HL-60/S4 treated with phorbol 12-myristate 13-acetate at 8.2 ng/mL for 4 days and 3 days (cell line): ENCODE data around the gene ABCF3.

Source experiments
- in situ Hi-C: fragments of 300-500 bp; cut with MboI; formaldehyde crosslinking; loops from 2 replicates; pipeline ENCODE4 v1.15.0; 2022; ENCODE audit warnings: low sequenced_read_pairs

ABCF3 gene

DNA sequence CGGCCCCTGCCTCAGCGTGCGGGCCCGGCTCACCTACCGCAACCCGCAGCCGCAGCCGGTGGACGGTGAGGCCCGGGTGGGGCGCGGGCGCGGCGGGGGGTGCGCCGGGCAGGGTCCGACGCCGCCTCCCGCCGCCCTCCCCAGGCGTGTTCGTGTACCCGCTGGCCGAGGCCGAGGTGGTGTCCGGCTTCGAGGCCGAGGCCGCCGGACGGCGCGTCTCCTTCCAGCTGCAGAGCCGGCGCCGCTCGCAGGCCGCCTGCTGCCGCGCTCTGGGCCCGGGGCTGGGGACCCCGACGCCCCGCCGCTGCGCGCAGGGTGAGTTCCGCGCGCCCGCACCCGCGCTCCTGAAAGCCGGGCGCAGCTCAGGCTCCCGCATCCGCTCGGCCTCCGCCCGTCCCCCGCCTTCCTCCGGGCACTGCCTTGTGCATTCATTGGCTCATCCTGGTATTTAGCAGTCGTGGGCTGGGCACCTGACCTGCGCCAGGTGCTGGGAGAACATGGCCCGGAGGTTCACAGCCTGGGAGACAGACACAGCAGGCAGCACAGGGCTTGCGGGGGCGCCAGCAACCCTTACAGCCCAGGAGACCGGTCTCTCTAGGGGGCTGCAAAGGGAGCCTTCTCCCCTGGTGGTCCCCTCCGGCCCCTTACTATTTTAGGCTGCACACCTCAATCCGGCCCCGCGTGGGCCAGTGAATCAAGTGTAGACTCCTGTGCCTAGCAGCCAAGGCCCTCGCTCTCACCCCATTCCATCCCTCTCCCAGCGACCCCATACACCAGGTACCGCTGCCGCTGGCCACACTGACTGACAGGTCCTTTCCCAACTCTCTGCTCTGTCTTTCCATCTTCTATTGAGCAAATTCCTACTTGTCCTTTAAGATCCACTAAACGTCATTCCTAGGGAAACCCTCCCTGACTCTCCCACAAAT is 44.9 kb downstream of the ABCF3 start:
- in situ Hi-C loops = no loop called here

DNA sequence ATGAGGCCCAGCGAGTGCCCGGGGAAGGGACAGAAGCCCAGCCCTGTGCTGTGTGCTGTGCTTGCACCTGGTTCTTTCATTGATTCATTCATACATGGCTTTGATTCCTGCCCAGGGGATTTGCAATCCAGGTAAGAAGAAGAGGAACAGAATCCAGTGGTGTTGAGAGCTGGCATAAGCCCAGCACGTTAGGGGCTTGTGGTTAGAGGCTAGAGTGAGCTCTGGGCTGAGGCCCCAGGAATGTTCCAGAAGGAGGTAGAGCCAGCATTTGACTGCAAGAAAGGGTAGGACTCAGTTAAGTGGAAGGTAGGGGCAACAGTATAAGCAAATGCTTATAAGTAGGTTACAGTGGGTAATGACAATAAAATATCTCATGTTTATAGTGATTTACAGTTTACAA is 45.7 kb downstream of the ABCF3 start:
- in situ Hi-C loops = no loop called here

DNA sequence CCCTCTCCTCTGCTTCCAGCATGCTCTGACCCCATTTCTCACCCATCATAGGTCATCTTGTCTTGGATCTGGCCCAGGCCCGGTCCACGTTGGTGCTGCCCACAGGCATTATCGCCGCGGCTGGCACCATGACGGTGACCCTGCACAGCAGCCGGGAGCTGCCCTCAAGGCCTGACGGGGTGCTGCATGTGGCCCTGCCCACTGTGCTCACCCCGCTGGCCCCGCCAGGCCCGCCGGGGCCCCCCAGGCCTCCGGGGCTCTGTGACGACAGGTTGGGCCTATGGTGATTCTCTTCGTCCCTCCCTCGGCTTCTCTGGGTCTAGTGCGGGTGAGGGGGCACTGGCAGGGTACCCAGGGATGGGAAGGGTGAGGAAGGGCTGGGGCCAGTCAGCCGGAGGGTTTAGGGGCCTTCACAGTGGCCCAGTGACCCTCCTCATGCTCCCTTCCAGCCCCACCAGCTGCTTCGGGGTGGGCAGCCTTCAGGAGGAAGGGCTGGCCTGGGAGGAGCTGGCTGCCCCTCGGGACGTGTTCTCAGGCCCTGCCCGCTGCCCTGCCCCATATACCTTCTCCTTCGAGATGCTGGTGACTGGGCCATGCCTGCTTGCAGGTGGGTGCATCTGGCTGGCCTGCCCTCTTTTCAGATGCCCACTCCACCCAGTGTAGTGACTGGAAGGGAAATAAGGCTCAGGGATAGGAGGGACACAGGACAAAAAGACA is 47.3 kb downstream of the ABCF3 start:
- in situ Hi-C loops = no loop called here

DNA sequence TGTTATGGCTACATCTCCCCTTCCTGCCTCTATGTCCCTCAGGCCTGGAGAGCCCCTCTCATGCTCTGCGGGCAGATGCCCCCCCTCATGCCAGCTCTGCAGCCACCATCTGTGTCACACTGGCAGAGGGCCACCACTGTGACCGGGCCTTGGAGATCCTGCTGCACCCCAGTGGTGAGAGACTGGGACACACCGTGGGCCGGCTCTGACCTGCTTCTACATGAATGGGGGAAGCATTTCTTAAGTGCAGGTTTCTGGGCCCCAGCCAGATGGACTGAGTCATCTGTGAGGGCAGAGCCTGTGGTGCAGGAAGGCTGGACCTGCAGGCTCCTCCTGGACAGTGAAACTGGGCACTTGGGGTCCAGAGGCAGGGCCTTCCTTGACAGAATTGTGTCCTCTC is 48.2 kb downstream of the ABCF3 start:
- in situ Hi-C loops = no loop called here

DNA sequence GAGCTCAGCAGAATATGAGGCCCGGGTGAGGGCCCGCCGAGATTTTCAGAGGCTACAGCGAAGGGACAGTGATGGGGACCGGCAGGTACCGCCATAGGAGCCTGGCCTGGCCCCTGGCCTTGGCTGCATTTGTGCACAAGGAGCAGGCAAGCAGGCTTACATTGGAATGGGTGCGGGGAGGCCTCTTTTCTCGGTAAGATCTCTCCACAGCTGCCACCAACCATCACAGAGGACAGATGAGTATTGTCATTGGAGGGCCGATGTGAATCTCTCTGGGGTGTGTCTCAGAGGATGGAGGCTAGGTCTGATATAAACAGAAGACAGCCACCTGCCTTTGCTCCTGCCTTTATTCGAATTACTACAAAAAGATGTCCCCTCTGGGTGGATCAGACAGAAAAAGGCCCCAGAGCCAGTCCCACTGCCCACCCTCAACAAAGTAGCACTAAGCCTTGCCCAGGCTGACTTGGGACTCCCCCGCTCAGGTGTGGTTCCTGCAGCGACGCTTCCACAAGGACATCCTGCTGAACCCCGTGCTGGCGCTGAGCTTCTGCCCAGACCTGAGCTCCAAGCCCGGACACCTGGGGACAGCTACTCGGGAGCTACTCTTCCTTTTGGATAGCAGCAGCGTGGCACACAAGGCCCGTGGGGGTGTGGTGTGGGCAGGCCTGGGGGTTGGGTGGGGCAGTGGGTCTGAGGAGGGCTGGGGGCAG is 48.8 kb downstream of the ABCF3 start:
- in situ Hi-C loops = no loop called here

DNA sequence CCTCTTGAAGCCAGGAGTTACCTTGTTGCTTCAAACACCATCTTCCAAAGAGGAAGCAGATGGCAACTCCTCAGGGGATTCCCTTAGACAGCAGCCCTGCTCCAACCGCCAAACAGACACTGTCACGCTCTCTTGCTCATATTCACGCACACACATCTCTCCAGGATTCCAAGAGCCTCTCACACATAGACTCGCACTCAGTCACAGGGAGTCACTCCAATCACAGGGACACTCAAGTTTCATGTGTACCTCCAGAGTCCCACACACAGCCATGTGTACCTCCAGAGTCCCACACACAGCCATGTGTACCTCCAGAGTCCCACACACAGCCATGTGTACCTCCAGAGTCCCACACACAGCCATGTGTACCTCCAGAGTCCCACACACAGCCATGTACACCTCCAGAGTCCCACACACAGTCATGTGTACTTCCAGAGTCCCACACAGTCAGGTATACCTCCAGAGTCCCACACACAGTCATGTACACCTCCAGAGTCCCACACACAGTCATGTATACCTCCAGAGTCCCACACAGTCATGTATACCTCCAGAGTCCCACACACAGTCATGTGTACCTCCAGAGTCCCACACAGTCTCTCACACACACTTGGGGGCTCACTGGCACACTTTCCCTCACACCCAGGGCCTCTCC is 49.5 kb downstream of the ABCF3 start:
- in situ Hi-C loops = no loop called here

DNA sequence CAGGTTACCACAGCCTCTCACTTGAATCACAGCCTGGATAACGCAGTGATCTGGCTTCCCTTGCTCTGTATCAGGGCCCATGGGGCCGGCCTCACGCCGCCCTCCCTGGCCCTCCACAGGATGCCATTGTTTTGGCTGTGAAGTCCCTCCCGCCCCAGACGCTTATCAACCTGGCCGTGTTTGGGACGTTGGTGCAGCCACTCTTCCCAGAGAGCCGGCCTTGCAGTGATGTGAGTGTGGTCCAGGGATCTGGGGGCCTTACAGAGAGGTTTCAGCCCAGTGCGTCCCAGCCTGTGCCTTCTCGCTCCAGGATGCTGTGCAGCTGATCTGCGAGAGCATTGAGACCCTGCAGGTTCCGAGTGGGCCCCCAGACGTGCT is 50.0 kb downstream of the ABCF3 start:
- in situ Hi-C loops = no loop called here

DNA sequence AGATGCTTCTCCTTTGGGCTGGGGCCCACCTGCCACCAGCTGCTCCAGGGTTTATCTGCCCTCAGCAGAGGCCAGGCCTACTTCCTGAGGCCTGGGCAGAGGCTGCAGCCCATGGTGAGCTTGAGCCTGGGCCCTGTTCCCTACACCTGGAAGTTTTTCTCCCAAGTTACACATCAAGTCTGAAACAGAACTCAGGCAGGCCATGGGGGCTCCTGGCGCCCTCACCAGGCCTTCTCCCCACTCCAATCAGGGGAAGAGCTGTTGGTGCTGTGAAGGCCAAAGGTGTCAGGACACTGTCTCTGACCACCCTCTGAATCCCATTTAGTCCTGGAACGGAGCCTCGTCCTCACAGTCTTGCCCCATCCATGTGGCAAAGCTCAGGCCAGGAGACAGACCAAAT is 50.6 kb downstream of the ABCF3 start:
- in situ Hi-C loops = no loop called here

DNA sequence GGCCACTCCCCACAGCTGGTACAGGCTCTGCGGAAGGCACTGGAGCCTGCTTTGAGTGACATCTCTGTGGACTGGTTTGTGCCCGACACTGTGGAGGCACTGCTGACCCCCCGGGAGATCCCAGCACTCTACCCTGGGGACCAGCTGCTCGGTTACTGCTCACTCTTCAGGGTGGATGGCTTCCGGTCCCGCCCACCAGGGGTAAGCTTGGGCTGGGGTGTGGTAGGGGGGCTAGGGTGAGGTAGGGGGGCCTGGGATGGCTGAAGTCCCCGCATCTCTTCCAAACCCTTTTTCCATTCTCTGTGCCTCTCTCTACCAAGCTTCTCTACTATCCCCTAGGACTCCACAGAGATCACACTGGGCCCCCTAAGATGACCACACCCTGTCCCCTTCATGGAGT is 51.2 kb downstream of the ABCF3 start:
- in situ Hi-C loops = no loop called here

DNA sequence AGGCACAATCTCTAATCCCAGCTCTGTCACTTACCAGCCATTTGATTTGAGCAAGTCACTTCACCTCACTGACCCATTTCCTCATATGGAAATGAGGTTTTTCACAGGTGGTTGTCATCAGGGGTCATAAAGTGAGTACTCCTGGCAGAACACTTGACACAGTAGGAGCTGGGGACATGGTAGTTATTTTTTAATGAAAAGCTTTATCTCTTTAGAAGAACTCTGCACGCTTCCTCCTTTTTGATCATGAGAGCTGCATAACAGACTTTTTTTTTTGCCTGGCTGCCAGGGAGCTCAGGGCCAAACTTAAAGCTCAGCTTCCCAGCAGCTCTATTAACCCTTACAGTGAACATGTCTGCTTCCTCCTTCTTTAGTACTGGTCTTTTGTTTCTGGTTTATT is 51.8 kb downstream of the ABCF3 start:
- in situ Hi-C loops = no loop called here

DNA sequence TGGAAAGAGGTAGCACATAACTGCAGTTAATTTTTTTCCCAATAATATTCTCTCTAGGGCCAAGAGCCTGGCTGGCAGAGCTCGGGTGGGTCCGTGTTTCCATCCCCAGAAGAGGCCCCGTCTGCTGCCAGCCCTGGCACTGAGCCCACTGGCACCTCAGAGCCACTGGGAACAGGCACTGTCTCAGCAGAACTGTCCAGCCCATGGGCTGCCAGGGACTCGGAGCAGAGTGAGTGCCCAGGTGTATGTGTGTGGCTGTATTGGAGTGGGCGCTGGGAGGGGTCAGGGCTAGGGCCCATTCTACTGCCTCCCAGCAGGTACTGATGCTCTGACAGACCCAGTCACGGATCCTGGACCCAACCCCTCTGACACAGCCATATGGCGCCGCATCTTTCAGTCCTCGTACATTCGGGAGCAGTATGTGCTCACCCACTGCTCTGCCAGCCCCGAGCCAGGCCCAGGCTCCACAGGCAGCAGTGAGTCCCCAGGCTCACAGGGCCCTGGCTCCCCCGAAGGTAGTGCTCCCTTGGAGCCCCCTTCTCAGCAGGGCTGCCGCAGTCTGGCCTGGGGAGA is 52.3 kb downstream of the ABCF3 start:
- in situ Hi-C loops = no loop called here

DNA sequence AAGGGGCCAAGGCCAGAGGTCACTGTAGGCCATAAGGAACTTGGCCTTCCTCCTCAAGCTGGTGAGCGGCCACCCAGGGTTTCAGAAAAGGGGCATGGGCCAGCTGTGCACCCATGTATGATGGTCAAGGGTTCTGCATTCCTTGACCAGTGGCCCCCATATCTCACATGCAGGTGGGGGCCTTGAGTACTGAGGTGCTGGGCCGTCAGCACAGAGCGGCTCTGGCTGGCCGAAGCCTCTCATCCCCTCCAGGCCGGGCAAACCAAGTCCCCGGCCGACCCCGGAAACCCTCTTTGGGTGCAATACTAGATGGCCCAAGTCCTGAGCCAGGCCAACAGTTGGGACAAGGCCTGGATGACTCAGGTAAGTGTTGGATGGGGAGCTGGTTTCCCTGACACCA is 53.2 kb downstream of the ABCF3 start:
- in situ Hi-C loops = no loop called here

DNA sequence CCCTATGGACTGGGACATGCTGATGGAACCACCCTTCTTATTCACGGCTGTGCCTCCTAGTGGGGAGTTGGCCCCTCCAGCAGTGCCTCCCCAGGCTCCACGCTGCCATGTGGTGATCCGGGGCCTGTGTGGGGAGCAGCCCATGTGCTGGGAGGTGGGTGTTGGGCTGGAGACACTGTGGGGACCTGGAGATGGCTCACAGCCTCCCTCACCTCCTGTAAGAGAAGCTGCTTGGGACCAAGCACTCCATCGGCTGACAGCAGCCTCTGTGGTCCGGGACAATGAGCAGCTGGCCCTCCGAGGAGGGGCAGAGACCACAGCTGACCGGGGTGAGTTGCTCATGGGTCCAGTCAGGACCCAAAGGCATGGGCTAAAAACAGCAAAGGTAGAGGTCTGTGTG is 53.7 kb downstream of the ABCF3 start:
- in situ Hi-C loops = no loop called here

DNA sequence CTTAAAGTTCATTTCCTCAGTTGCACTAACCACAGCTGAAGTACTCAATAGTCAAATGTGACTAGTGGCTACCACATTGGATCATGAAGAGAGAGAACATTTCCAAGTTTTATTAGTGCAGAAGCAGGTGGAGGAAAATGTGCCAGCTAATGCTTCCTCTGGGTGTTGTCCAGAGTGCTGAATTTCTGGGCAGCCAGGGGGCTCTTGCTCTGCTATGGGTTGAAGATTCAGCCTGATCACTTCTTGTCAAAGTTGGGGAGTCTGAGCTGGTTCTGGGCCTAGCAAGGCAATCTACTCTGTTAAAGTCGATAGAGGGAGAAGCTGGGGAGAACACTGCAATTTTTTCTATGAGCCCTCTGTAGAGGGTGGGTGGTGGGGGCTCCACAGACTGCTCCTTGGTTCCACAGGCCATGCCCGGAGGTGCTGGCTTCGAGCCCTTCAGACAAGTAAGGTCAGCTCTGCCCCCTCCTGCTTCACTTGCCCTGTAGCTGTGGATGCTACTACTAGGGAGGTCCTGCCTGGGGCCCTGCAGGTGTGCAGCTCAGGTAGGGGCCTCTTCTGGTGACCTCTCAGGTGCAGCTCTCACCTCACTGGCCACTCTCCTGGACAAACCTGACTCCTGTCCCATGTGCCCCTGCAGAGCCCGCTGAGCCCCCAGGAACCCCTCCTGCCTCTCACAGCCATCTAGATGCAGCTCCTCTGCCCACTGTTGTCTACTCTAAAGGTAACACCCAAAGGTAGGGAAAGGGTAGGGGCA is 54.6 kb downstream of the ABCF3 start:
- in situ Hi-C loops = no loop called here

DNA sequence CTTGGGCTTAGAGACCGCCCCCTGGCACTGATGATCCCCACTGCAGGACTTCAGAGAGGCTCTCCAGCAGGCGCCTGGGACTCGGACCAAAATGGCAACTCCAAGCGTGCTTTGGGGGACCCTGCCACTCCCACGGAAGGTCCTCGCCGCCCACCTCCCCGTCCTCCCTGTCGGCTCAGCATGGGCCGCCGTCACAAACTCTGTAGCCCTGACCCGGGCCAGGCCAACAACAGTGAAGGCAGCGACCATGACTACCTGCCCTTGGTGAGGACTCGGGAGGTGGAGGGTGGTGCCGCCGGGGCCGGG is 55.1 kb downstream of the ABCF3 start:
- in situ Hi-C loops = no loop called here

DNA sequence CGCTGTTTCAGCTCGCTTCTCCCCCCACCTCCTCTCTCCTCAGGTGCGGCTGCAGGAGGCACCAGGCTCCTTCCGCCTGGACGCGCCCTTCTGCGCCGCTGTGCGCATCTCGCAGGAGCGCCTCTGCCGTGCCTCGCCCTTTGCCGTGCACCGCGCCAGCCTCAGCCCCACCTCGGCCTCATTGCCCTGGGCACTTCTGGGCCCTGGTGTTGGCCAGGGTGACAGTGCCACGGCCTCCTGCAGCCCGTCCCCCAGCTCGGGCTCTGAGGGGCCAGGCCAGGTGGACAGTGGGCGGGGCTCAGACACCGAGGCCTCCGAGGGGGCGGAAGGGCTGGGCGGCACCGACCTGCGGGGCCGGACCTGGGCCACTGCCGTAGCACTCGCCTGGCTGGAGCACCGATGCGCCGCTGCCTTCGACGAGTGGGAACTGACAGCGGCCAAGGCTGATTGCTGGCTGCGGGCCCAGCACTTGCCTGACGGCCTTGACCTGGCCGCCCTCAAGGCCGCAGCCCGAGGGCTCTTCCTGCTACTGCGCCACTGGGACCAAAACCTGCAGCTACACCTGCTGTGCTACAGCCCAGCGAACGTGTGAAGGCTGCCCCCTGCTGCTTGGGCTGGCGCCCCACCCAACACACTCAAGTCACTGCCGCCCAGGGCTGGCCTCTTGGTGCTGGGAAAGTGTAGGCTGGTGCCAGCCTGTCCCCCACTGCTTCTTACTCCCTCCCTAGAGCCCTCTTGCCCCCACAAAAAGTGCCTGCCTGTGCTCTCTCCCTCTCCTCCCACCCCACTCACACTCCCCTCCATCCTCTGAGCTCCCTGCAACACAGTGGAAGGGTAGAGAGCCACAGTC is 55.7 kb downstream of the ABCF3 start:
- in situ Hi-C loops = no loop called here

DNA sequence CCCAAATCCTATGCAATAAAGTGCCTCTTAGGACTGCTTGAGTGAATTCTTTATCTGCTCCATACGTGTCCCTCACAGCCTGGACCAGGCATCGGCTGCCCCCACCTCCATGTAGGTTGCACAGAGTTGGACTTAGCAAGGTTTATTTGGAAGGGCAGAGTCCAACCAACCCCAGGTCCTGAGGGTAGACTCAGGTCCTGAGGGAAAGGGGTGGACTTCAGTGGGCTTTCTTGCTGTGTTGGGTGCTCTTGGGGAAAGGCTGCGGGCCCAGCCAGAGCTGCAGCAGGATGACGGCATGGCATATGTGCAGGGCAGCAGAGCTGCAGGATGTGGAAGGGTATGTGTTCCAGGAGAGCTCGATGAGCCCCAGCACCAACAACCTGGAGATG is 56.3 kb downstream of the ABCF3 start:
- in situ Hi-C loops = no loop called here
